NK-92 (cell line): ENCODE data around the gene PTGDS.

Experiments
- DNase-seq: peaks from one replicate; lab custom pipeline; 2025; ENCODE audit not compliant: unreplicated experiment; lab: John Stamatoyannopoulos, UW

Gene PTGDS

DNA sequence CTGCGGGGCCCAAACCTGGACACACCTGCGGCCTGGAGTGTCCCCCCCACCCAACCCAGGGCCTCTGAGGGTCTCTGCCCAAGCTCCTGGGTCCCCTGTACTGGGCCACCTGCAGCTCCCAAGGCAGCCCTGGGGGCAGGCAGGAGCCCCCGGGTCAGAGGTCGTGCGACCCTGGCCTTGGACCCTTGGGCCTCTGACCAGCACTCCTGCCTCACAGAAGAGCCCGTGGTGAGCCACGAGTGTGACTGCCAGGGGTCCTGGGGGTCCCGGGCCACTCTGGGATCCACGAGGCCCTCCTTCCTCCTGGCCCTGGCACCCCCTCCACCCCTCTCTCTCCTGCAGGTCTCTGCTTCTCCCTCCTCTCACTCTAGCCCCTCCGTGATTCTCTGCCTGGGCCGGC is 5.0 kb upstream of the PTGDS start:
- DNase-seq = no peak

DNA sequence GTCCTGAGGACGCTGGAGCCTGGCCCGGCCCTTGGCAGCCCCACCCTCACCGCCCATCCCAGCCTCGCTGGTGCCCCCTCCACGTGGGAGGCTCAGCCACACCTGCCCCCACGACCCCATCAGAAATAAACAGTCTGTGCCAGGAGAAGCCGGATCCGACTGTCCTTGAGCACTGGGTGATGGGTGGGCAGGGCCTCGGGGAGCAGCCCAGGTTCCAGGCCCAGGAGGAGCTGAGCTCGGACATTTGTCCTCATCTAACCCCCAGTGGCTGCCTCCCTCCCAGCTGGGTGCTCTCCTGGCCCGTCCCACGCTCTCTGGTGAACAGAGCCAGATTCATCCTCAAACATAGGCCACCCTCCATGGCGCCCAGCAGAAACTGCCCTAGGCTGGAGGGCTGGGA is 4.6 kb upstream of the PTGDS start:
- DNase-seq = no peak

DNA sequence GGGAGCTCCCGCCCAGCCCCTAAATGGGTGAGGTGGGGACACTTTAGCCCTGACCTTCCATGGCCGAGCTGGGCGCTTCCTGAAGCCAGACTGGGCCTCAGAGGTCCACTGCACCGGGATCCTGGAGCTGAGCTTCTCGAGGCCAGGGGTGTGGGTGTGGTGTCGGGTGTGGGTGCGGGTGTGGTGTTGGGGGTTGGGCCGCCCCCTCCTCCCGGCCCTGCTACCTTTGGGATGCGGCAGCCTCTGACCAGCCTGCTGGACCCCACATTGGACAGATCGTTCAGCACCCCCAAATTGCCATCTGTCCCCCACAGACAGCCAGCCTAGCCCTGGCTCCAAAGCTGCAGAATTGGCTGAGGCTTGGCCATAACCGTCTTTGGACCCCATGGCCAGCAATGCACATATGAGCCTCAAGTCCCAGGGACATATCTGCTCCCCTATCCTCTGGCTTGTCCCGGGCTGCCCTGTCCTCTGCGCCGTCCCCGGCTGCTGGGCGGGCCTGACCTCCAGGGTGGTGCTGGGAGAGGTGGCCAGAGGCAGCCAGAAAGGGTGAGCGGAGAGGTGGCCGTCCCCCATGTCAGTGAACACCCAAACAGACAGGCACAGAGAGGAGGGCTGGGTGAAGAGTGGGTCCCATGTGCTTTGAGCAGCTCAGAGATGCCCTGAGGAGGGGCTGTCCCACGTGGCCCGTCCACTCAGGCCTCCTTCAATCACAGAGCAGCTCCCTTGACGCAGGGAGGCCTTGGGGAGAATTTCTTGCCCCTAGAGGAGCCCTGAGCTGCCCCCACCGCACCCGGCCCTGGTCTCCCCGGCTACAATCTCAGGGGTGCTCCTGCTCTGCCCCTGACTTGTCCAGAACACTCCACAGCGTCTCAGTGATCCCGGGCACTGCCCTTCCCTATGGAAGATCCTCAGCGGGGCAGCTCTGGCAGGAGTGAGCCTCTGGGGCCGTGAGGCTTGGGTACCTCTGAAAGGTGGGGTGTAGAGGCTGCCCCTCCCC is 3.4 kb upstream of the PTGDS start:
- no peak for DNase-seq

DNA sequence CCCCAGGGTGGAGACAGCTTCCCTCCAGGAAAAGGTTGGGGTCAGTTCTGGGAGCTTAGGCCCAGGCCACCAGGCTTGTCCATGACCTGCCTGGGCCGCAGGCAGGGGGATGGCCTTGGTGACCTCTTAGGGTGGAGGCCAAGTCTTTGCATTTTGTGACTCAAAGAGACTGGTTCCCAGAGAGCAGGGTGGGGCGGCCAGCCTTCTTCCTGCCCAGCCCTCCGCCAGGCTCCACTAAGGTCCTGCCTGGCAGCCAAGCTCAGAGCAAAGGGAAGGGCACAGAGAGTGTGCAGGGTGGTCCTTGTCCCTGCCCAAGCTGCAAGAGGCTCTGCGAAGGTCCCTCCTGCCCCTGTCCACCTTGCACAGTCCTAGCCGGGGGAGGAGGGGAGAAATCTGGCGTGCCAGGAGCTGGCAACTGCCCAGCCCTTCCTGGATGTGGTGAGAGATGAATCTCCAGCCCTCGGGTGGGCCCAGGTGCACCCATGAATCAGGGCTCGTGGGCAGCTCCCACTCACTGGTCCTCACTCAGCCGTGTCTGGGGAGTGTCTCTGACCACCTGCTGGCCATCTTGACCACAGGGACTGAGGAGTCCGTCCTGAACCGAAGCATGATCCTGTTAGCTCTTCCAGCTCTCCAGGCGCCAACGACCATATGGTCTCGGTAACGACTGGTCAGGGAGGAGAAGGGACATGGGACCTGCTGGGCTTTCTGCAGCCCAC is 2.3 kb upstream of the PTGDS start:
- no peak for DNase-seq

DNA sequence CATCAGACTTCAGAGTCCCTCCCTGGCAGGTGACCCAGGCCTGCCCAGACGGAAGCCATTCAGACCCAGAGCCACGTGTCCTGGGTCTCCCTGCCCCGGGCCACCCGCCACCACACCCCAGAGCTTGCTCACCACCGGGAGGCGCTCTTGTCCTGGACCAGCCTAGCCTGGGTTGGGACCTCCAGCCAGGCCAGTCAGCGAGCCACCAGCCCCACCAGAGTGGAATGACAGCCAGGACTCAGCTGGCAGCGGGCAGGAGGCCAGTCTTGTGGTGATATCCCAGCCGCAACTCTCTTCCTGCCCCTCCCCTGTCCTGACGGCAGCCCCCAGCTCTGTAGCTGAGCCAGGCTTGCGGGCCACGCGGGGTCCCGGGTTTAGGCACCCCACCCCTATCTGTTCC is 1.7 kb upstream of the PTGDS start:
- DNase-seq = no peak

DNA sequence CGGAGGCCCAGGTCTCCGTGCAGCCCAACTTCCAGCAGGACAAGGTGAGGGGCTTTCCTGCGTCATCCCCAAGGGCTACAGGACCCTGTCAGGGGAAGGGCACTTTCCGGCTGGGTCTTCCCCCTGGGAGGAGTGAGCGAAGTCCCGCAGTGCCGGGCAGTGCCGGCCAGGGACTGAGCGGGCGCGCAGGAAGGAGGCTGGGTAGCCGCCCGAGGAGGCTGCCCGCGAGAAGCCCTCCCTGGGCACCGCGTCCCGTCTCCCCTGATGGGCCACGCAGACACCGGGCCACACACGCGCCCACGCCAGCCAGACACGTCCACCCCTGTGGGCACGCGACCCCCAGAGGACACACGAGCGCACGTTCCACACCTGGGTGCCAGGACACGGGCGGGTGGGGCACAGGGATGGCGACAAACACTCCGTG is 357 bp downstream of the PTGDS start:
- no peak for DNase-seq

DNA sequence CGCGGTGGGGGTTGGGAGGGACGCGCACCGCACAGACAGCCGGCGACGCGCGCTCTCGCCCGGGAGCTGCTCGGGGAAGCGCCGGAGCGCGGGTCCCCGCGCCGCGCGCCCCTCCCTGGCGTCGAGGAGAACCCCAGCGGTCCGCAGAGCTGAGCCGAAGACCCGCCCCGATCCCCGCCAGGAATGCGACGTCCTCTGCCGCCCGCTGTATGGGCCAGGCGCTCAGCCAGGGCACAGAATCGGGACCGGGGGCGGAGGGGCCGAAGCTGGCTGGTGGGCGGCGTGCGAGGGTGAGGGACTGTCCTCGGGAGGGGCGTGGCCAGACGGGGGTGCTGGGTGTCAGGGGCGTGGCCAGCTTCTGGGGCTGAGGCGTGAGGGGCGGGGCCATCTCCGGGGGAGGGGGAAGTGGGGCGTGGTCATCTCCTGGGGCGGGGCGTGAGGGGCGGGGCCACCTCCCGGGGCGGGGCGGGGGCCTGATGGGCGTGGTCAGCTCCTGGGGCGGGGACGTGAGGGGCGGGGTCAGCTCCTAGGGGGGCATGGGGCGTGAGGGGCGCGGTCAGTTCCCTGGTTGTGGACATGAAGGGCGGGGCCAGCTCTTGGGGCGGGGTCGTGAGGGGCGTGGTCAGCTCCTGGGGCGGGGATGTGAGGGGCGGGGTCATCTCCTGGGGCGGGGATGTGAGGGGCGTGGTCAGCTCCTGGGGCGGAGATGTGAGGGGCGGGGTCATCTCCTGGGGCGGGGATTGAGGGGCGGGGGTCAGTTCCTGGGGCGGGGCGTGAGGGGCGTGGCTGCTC is 965 bp downstream of the PTGDS start:
- no peak for DNase-seq

DNA sequence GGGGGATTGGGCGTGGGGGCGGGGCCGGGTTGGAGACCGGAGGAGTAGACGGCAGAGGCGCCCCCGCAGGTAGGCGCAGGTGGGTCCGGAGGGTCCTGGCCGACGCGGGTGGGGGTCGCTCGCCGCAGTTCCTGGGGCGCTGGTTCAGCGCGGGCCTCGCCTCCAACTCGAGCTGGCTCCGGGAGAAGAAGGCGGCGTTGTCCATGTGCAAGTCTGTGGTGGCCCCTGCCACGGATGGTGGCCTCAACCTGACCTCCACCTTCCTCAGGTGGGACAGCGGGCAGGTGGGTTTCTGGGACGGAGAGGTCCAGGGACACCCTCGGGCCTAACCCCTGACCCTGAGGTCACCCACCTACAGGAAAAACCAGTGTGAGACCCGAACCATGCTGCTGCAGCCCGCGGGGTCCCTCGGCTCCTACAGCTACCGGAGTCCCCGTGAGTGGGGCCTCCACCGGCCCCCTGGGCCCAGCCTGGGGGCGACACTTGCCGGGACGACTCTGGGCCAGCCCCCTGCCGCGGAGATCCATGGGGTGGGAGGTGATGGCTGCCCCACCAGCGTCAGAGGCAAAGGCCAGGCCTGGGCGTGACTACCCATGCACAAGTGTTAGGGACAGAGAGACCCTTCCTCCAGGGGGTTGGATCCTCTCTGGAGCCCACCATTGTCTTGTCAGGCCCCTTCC is 1.7 kb downstream of the PTGDS start:
- DNase-seq = no peak

DNA sequence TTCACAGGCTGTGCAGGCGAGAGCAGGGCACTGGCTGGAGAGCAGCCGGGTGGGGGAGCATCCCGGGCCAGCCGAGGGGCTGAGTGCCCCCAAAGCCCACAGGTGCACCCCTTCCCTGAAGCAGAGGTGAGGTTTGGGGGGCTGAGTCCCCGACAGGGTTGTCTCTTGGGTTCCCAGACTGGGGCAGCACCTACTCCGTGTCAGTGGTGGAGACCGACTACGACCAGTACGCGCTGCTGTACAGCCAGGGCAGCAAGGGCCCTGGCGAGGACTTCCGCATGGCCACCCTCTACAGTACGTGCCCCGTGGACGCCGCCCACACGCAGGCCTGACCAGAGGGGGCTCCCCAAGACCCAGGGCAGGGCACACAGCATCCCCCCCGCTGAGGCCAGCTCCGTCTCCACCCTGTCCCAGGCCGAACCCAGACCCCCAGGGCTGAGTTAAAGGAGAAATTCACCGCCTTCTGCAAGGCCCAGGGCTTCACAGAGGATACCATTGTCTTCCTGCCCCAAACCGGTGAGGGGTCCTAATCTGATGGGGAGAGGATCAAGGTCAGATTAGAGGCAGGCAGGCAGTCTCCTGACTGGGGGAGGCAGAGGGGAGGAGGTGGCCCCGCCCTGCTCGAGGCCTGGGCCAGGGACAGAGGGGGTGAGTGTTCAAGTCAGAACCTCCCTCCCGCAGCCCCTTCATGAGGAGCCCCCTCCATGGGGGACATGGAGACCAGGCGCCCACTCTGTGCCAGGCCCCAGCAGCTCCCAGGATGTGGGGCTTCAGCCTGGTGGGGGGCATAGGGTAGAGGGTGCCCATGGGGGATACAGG is 2.7 kb downstream of the PTGDS start:
- DNase-seq = no peak

DNA sequence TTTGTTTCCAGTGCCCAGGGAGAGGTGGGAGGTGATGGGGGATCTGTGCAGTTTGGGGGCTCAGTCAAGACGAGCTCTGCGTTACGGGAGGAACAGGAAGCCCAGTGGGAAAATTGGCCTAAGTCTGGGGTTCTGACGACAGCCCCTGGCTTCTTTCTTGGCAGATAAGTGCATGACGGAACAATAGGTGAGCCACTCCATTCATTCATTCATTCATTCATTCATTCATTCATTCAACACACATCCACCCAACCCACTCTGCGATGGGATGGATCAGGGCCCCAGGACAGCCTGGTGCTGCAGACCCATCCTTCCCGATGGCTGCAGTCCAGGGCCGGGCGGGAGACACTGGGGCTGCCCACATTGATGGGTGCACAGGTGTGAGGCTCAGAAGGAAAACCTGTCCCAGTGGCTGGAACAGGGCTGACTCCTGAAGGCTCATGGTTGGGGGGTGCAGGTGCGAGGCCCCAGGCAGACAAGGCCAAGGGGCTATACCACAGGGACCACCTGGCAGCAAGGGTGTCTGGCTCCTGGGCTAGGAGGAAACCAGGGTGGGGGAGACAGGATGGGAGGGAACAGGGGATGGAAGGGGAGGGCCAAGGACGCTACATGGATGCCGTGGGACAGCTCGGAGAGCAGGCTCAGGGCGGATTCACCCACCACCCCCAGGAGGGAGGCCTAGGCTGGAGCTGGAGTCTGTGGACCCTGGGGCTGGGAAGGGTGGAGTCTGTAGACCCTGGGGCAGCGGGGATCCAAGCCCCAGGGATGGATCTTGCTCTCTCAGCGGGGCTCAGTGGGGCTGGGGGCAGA is 3.6 kb downstream of the PTGDS start:
- no peak for DNase-seq

DNA sequence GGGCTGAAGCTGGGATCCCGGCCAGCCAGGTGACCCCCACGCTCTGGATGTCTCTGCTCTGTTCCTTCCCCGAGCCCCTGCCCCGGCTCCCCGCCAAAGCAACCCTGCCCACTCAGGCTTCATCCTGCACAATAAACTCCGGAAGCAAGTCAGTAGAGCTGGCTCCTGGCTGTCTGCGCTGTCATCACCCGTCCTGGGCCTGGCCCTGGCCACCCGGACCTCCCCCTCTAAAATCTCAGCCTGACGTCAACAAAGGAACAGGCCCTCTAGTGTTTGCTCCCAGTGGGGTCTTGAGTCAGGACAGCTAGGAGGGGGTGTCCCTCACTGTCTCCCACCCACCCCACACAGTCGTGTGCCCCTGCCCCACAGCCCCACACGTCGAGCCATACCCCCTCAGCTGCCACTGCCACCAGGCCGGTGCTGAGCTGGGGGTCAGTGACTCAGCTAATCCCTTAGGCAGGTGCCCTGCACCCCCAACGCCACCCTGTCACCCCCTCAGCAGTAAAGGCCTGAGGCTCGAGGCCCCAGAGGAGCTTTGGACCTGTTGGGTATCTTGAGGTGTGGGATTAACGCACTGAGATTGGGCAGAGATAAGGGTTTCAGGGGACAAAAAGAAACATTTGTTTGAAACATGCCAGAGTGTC is 4.4 kb downstream of the PTGDS start:
- no peak for DNase-seq

DNA sequence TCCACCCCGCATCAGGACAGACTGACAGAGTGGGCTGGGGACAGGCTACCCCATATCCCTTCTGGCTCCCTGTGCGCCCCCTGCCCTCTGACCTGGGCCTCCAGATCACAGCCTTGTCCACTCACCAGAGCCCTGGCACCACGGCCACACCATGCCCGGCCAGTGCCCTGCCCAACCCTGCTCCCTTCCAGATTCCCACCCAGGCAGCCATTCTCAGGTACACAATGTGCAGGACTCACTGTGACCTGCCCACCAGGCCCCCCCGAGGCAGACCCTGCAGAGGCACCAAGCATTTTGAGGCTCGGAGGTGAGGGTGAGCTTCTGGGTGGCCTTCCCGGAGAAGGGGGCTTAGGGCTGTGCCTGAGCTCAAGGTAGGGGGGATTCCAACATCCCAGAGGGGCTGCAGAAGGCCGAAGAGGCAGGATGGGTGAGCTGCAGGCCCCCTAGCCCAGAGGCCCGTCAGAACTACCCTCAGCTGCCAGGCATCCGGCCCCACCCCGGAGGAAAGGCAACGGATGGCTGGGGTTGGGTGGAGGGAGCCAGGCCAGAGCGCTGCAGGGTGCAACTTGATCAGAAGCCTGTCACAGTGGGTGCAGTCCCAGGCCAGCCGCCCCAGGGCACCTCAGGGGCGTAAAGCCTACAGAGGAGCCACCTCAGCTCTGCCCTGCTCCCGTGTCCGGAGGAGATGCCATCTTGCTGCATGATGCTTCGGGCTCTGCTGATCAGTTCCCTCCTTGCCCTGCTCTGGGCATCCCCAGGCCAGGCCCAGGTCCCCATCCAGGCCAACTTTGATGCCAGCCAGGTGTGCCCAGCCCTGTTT is 5.1 kb downstream of the PTGDS start, which contains the start of gene LCNL1:
Gene LCNL1, plus strand, starts transcription at position 762 of the 820 bp plus-strand sequence. CDS start 594 bp downstream, outside the sequence.
- no peak for DNase-seq

DNA sequence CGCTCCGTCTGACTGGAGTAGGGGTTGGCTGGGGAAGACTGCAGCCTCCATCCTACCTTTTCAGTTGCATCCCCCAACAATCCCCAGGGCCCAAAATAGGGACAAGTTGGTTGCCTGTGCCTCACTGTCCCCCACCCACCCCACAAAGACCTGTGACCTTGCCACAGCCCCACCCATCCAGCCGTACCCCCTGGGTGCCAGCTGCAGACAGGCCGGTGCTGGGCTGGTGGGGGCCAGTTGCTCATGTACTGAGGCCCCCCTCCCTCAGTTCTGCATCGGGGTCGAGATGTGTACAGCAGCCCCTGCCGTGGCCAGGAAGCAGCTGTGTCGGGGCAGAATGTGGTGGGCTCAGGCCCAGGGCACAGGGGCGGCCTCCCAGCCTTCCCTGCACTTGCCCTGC is 5.9 kb downstream of the PTGDS start:
- no peak for DNase-seq

DNA sequence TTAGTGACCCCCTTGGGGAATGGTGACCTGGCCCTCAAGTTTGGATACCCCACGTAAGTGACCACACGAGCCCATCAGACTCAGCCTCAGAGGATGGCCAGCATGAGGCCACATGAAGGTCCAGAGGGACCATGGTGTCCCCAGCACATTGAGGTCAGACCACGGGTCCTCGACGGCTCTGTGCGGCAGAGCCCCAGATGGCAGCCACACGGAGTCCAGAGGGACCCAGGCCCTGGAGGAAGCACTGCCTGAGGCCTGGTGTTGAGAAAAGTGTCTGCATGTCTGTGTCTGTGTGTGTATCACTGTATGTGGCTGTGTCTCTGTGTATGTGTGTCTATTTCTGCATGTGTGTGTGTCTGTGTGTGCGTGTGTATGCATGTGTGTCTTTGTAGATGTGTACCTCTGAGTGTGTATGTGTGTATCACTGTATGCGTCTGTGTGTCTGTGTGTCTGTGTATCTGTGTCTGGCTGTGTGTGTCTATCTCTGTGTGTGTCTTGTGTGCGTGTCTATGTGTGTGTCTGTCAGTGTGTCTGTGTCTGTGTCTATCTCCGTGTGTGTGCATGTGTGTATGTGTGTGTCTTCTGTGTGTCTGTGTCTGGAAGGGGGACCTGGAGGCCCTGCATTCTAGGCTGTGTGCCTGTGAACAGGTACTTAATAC is 6.5 kb downstream of the PTGDS start:
- no peak for DNase-seq

DNA sequence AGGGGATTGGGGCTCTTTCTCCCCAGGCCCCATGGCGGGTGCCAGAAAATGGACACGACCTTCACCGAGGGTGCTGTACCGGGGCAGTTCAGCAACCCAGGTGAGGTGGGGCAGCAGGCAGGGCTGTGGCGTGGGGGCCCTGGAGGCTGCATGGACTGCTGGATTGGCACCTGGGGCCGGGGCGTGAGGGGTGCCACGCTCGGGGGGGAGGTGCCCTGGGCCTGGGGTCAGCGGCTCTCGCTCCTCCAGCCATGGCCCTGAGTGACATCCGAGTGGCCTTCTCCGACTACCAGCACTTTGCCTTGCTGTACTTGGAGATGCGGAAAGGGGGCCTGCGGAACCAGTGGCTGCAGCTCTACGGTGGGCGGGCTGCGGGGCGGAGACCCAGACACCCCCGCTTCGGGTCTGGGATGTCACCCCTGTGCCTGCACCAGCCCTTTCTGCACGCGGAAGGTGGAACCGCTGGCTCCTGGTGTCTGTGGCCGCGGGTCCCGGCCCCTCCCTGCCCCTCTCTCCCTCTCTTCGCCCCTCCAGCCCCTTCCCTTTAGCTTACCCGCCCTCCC is 7.2 kb downstream of the PTGDS start:
- no peak for DNase-seq

DNA sequence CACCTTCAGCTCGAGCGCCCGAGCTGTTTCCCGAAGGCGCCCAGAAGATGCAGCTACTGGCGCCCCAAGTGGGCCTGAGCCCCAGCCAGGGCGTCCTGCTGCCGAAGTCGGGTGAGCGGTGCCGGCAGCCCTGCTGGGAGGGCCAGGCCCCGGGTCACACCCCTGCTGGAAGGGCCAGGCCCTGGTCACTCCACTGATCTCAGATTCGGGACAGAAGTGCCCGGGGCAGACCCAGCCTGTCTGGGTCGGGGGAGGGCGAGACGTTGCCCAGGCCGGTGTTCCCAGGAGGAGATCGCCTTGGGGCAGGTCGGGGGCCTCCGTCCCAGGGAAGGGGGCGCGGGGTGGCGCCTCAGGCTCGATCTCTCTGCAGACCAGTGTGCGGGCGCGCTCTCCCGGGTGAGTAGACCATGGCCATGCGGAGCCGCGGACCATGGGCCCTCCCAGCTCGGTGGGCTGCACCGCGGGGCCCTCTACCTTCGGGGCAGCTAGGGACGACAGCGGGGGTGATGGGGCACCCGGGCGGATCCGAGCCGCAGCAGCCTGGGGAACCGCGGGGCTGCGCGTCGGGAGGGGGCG is 7.8 kb downstream of the PTGDS start:
- DNase-seq = no peak
